Adipose tissue (tissue), 3 donors: Measurements from ENCODE around the gene PJVK. TPM values are rescaled to one million over a fixed set of nuclear protein-coding genes. Genes with fewer than 3 reads are reported as not detected.

Experiments used
- H3K27ac ChIP-seq: one replicate; pipeline ENCODE4 v1.5.1; 2013; ENCODE audit warnings: low read depth, low read length
- WGBS, 3 donors: extraction: QIAGEN DNeasy Blood & Tissue Kit; methylation state at CpG; one replicate each; pipeline ENCODE4 v1.1.7; 2013; 5-methylcytosine and 5-hydroxymethylcytosine counted together
- polyA plus RNA-seq, 3 donors: library from polyadenylated mRNA; stranded (reverse); fragments of 200-250 nt; gene quantifications; one replicate each; pipeline ENCODE4 v1.2.3, GENCODE V29; 2013
- donor health status: healthy with polysubstance abuse.
- donor health status: Bipolar disorder and iron deficiency.
- donor health status: healthy.

PJVK gene
- polyA plus RNA-seq, 3 donors, result 1.6 to 8.8 (median 2.4) TPM

DNA sequence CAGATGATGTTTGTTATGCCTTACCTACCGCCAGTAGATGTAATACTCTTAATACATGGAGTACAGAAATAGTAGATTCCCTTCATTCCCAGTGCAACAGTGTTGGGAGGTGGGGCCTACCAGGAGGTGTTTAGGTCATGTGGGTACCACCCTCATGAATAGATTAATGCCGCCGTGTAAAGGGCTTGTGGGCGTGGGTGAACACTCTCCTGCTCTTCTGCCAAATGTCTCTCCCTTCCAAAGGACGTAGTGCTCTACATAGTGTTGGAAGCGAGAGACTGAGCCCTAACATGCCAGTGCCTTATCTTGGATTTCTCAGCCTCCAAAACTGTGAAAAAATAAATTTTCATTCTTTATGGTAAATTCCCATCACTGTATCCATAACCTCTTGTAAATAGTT lies 59.2 kb downstream of the PJVK start:
- H3K27ac ChIP-seq, result no peak overlapping the region
- WGBS, 3 donors, result 89 to 93% (median 92%) methylated on average over 6 of the region's 6 CpGs

Other genes with a start within 250 kb of the PJVK start
- gene PRKRA, start 203 bp upstream of the PJVK start, polyA plus RNA-seq, result 10 to 100 TPM; 20.8 to 46.2 (median 37.3) TPM
- gene FKBP7, start 27.2 kb downstream of the PJVK start, polyA plus RNA-seq, result 10 to 100 TPM in 1 of 3 donors, 1 to 10 TPM in 2; 3.5 to 16.1 (median 7.0) TPM
- 1 to 10 TPM; 1.7 to 7.0 (median 6.1) TPM for gene PLEKHA3, start 29.1 kb downstream of the PJVK start, polyA plus RNA-seq